DMS53 (cell line): ENCODE measurements around the gene GJB3.
"Not testable (repeated sequence)": the region's sequence is repeated elsewhere in the genome, so short reads cannot be mapped to it uniquely, and the experiment has no call there.

Experiments used
- DNase-seq: peaks from one replicate; lab custom pipeline; 2025; lab: John Stamatoyannopoulos, UW

Gene GJB3

DNA sequence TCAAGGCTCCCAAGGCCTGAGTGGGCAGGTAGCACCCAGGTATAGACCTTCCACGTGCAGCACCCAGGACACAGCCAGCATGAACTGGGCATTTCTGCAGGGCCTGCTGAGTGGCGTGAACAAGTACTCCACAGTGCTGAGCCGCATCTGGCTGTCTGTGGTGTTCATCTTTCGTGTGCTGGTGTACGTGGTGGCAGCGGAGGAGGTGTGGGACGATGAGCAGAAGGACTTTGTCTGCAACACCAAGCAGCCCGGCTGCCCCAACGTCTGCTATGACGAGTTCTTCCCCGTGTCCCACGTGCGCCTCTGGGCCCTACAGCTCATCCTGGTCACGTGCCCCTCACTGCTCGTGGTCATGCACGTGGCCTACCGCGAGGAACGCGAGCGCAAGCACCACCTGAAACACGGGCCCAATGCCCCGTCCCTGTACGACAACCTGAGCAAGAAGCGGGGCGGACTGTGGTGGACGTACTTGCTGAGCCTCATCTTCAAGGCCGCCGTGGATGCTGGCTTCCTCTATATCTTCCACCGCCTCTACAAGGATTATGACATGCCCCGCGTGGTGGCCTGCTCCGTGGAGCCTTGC is 19.7 kb upstream of the GJB3 start:
- no peak for DNase-seq

DNA sequence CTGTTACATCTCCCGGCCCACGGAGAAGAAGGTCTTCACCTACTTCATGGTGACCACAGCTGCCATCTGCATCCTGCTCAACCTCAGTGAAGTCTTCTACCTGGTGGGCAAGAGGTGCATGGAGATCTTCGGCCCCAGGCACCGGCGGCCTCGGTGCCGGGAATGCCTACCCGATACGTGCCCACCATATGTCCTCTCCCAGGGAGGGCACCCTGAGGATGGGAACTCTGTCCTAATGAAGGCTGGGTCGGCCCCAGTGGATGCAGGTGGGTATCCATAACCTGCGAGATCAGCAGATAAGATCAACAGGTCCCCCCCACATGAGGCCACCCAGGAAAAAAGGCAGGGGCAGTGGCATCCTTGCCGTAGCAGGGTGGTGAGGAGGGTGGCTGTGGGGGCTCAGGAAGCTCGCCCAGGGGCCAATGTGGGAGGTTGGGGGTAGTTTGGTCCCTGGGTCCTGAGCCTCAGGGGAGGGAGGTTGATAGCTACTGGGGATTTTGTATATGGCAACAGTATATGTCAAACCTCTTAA is 19.2 kb upstream of the GJB3 start:
- no peak for DNase-seq

GRCh38 chr1:34762474-34763141 is 18.4 kb upstream of the GJB3 start:
- DNase-seq, result no peak

DNA sequence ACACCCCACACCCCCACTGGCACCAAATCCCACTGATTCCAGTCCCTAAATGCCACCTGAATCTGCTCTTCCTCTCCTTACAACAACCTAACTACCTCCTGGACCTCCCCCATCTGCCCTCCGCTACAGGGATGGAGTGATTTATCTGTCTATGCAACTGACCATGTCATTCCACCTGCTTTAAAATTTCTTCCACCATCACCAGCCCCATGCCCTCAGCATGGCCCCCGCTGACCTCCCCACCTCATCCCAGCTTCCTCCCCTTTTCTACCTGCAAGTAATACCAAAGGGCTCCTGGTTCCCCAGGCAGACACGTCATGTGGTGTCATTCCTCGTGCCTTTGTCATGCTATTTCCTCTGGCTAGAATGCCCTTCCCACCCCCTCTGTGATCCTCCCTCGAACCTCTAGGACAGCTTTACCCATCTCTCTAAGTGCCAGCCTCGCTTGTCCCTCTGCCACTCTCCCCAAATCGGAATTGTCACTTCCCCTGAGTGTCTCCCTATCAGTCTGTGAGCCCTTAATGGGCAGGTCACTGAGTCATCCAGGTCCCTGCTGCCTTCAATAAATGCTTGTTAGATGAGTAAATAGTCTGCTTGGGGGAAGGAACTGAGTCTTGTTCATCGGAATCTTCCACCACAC is 17.8 kb upstream of the GJB3 start:
- peak; percentile 58 for DNase-seq

DNA sequence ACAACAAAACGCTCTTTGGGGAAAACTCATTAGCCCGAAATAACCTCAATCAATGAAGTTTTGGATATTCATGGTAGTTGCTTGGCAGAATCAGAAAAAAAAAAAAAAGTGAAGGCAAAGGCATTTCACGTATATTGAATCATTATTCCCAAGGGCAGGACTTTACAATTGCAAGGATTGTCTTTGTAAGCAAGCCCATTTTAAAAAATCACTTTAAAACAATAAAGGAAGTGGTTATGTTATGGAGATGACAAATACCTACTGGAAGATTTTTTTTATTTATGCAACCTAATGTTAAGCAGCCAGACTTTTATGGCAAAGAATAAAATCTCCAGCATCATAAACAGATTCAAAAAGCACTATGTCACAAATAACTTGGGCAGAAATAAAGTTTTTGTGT is 12.2 kb upstream of the GJB3 start:
- no peak for DNase-seq

GRCh38 chr1:34770891-34771504 is 10.0 kb upstream of the GJB3 start:
- no peak for DNase-seq

- no peak for DNase-seq
Measured at GRCh38 chr1:34771573-34772371, 9.2 kb upstream of the GJB3 start.

- DNase-seq, result not testable (repeated sequence)
Measured at GRCh38 chr1:34773114-34773513, 7.9 kb upstream of the GJB3 start.

DNA sequence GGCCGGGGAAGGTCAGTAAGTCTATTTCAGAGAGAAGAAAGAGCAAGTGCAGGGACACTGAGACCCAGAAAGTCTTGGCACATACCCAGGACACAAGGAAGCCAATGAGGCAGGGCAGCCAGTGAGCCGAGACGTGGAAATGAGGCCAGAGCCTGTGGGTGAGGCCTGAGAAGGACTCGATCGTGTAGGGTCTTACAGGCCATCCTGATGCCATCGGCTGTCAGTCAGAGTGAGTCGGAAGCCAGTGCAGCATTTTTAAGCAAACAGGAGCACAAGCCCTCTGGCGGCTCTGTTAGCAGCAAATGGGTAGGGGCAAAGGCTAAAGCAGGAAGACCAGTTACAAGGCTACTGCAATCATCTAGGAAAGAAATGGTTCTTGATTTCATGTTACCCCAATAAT is 6.1 kb upstream of the GJB3 start:
- no peak for DNase-seq

DNA sequence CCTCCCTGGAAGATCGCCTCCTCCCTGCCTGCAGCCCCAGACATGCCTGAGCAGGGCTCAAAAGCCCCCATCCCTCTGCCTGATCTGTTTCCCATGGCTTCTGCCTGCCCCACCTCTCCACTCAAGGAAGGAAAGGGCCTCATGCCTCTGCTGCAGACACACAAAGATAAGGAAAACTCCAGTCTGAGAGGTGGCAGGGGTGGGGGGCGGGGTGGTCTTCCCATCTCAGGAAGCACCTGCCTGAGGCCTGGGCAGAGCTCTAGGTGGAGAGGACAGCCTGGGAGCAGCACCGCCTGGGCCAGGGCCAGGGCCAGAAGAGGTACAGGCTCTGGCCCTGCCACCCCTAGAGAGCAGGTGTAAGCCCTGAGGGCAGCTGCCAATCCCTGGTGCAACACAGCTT is 4.1 kb upstream of the GJB3 start:
- DNase-seq, result no peak

- no peak for DNase-seq
Measured at GRCh38 chr1:34777519-34778321, 3.3 kb upstream of the GJB3 start.

GRCh38 chr1:34778381-34778780 is 2.6 kb upstream of the GJB3 start:
- DNase-seq, result no peak

DNA sequence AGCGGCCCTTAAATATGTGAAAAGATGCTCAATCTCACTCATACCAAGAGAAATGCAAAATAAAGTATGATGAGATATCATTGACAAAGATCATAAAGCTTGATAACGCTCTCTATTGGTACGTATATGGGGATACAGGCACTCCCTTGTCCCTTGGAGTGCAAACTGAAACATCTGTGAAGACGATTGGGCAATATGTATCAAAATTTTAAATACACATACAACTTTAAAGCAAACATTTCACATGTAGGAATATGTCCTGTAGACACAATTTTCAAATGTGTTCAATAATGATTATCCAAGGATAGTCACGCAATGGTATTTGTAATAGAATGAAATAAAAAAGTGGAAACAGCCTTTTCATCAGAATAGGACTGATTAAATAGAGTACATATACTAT is 2.0 kb upstream of the GJB3 start:
- DNase-seq, result no peak

DNA sequence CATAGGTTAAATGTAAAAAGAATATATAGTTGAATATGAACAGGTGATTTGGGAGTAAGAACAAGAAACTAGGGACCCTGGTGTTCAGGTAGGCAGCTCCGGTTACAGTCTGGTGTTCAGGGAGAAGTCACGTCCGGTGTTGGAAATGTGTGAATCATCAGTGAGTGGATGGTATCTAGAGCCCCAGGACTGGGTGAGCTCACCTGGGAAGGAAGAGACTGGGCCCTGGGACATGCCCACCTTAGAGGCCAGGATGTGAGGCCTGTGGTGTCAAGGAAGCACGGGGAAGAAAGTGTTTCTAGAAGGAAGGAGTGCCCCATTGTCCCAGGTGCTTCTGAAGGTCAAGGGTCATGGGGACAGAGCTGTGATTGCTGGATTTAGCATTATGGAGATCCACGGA is 1.5 kb upstream of the GJB3 start:
- DNase-seq, result peak; percentile 18

- no peak for DNase-seq
Measured at GRCh38 chr1:34779962-34780361, 1.1 kb upstream of the GJB3 start.

- no peak for DNase-seq
Measured at GRCh38 chr1:34780528-34780927, 486 bp upstream of the GJB3 start.

DNA sequence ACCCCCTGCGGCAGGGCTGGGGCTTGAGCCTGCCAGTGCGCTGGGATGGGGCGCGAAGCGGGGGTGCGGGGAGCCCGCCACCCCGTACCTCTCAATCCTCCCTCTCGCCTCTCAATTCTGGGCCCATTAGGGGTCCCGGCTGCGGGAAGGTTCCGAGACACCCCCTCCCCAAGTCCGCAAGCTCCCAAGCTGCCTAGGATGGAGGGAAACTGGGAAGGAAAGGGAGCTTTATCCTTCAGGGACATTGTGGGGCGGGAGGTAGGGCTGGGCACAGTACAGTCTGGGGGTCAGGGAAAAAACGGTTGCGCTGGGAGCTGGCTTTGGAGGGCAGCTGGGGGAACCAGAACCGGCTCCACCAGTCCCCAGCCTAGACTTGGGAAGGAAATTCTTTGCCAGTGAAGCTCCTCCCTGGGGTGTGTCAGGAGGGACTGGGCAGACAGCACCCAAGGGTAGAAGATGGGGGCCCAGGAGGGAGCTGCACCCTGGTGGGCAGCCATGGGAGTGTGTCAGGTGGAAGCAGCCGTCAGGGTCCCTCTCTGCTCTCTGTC is 904 bp downstream of the GJB3 start:
- peak; percentile 34 for DNase-seq

- no peak for DNase-seq
Measured at GRCh38 chr1:34784751-34785221, 3.8 kb downstream of the GJB3 start.

- DNase-seq, result no peak
Measured at GRCh38 chr1:34785231-34785874, 4.3 kb downstream of the GJB3 start.

DNA sequence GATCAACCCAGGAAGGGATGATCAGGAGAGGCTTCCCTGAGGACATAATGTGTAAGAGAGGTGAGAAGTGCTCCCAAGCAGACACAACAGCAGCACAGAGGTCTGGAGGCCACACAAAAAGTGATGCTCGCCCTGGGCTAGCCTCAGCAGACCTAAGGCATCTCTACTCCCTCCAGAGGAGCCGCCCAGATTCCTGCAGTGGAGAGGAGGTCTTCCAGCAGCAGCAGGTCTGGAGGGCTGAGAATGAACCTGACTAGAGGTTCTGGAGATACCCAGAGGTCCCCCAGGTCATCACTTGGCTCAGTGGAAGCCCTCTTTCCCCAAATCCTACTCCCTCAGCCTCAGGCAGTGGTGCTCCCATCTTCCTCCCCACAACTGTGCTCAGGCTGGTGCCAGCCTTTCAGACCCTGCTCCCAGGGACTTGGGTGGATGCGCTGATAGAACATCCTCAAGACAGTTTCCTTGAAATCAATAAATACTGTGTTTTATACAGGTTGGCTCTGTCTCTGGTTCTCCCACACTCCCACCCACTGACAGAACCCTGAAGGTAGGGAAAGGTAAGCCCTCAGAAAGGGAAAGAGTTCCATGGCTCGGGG is 5.0 kb downstream of the GJB3 start:
- no peak for DNase-seq
